CD14-positive monocyte (primary cell): ENCODE results near the gene PSKH1. TPM values are rescaled to one million over a fixed set of nuclear protein-coding genes. Genes with fewer than 3 reads are reported as not detected.
A peak's percentile ranks its signal among the peaks of the same experiment; 100 is the strongest.
"Not testable (repeated sequence)": the region's sequence is repeated elsewhere in the genome, so short reads cannot be mapped to it uniquely, and the experiment has no call there.

Experiments
- DNase-seq, 3 donors: peaks; one replicate each; pipeline ENCODE4 v3.0.0-alpha.2; 2011 to 2022
- H2AFZ ChIP-seq: 2 replicates; pipeline ENCODE4 v1.6.0; 2012; ENCODE audit warnings: mild to moderate bottlenecking, low read depth, low read length, inconsistent platforms; ENCODE audit not compliant: insufficient read depth, poor library complexity, severe bottlenecking
- H3K27ac ChIP-seq, 2 donors: 1 replicate in 1 of 2; 2 replicates in 1 of 2; pipeline ENCODE4 v1.5.1; 2012 to 2013; ENCODE audit warnings: low read length in 2 of 2, control low read depth in 1 of 2, inconsistent platforms in 1 of 2, low read depth in 1 of 2, mild to moderate bottlenecking in 1 of 2
- H3K27me3 ChIP-seq, 2 donors: one replicate each; pipeline versions ENCODE4 v1.6.0 to v1.6.1; 2011 to 2013; ENCODE audit warnings: low read length in 2 of 2; ENCODE audit not compliant: control insufficient read depth in 2 of 2, insufficient read depth in 2 of 2
- H3K36me3 ChIP-seq, 2 donors: replicated peaks in 1 of 2; 1 replicate in 1 of 2; 2 replicates in 1 of 2; pipeline versions ENCODE4 v1.5.1 to v1.6.1; 2012 to 2013; ENCODE audit warnings: low read length in 2 of 2, control low read depth in 1 of 2, inconsistent platforms in 1 of 2, mild to moderate bottlenecking in 1 of 2; ENCODE audit not compliant: insufficient read depth in 2 of 2, control insufficient read depth in 1 of 2
- H3K4me1 ChIP-seq, 2 donors: 1 replicate in 1 of 2; 2 replicates in 1 of 2; pipeline versions ENCODE4 v1.5.1 to v1.6.1; 2012 to 2013; ENCODE audit warnings: low read length in 2 of 2, control low read depth in 1 of 2, inconsistent platforms in 1 of 2, mild to moderate bottlenecking in 1 of 2, moderate library complexity in 1 of 2; ENCODE audit not compliant: insufficient read depth in 2 of 2, control insufficient read depth in 1 of 2
- H3K4me2 ChIP-seq: replicated peaks from 2 replicates; pipeline ENCODE3; 2012; ENCODE audit warnings: low read length, moderate library complexity, mild to moderate bottlenecking; ENCODE audit not compliant: poor library complexity, severe bottlenecking; ENCODE audit errors: extremely low read depth
- H3K4me3 ChIP-seq, 3 experiments: fragments of 200-600 bp in 1 of 3; sonication (generic) in 1 of 3; replicated peaks in 1 of 3; 1 replicate in 2 of 3; 2 replicates in 1 of 3; pipeline ENCODE4 v1.5.1; 2011 to 2013; ENCODE audit warnings: low read length in 3 of 3, mild to moderate bottlenecking in 3 of 3, control low read depth in 2 of 3, low read depth in 2 of 3, inconsistent platforms in 1 of 3, moderate library complexity in 1 of 3
- H3K79me2 ChIP-seq: 2 replicates; pipeline ENCODE4 v1.6.0; 2012; ENCODE audit warnings: mild to moderate bottlenecking, control low read depth, inconsistent platforms, low read length, moderate library complexity; ENCODE audit not compliant: insufficient read depth
- H3K9ac ChIP-seq: 2 replicates; pipeline ENCODE4 v1.6.0; 2017; ENCODE audit warnings: low read length, mild to moderate bottlenecking; ENCODE audit not compliant: insufficient read depth, poor library complexity, severe bottlenecking
- H3K9me3 ChIP-seq, 2 donors: replicated peaks in 1 of 2; 1 replicate in 1 of 2; 2 replicates in 1 of 2; pipeline versions ENCODE4 v1.5.1 to v1.6.1; 2012 to 2013; ENCODE audit warnings: low read length in 2 of 2, control low read depth in 1 of 2; ENCODE audit not compliant: control insufficient read depth in 1 of 2, insufficient read depth in 1 of 2
- H4K20me1 ChIP-seq: 2 replicates; pipeline ENCODE4 v1.6.0; 2012; ENCODE audit warnings: mild to moderate bottlenecking, low read length, control low read depth, moderate library complexity; ENCODE audit not compliant: insufficient read depth
- H3K27ac Mint-ChIP-seq, 7 donors: one replicate each; pipeline ENCODE4 v1.8.0; 2020; ENCODE audit warnings: mild to moderate bottlenecking in 7 of 7, mixed read lengths in 7 of 7, moderate library complexity in 6 of 7, inconsistent platforms in 2 of 7
- H3K27me3 Mint-ChIP-seq, 3 donors: one replicate each; pipeline ENCODE4 v1.8.0; 2021 to 2022; ENCODE audit warnings: low read depth in 3 of 3, mild to moderate bottlenecking in 3 of 3, mixed read lengths in 3 of 3, moderate library complexity in 3 of 3, inconsistent platforms in 1 of 3
- H3K36me3 Mint-ChIP-seq, 2 donors: one replicate each; pipeline ENCODE4 v1.8.0; 2020; ENCODE audit warnings: mixed read lengths in 2 of 2, inconsistent platforms in 1 of 2, mild to moderate bottlenecking in 1 of 2
- H3K4me1 Mint-ChIP-seq: one replicate; pipeline ENCODE4 v1.8.0; 2020; ENCODE audit warnings: mild to moderate bottlenecking, mixed read lengths
- H3K4me3 Mint-ChIP-seq, 2 donors: one replicate each; pipeline ENCODE4 v1.8.0; 2020; ENCODE audit warnings: mild to moderate bottlenecking in 2 of 2, mixed read lengths in 2 of 2, moderate library complexity in 1 of 2
- H3K9me3 Mint-ChIP-seq, 7 donors: one replicate each; pipeline ENCODE4 v1.8.0; 2020 to 2022; ENCODE audit warnings: mixed read lengths in 7 of 7, mild to moderate bottlenecking in 6 of 7, moderate library complexity in 6 of 7, inconsistent platforms in 2 of 7
- WGBS: methylation state at CpG from one replicate; pipeline ENCODE4 v1.1.5; 2013; ENCODE audit warnings: missing lambda C conversion rate; ENCODE audit not compliant: insufficient coverage; 5-methylcytosine and 5-hydroxymethylcytosine counted together
- intact Hi-C, 2 donors: fragments of 100-400 bp; cut with micrococcal nuclease; formaldehyde crosslinking; loops; one replicate each; pipeline versions ENCODE4 v1.15.0 to v1.15.1; 2023
- polyA plus RNA-seq, 3 donors: library from polyadenylated mRNA; depleted of rRNA in 1 of 3; unstranded in 2 of 3; stranded (reverse) in 1 of 3; fragments of 300-500 nt in 2 of 3; fragments of >200 nt in 1 of 3; fragmentation: Illumina TruSeq in 2 of 3; gene quantifications; 1 replicate in 2 of 3; 2 replicates in 1 of 3; pipeline ENCODE4 v1.2.3, GENCODE V29; 2012 to 2021
- TF ChIP-seq, protein P1 (sequence below): fragments of 200-600 bp; IDR thresholded peaks from one replicate; pipeline ENCODE4 v1.8.0; 2022; ENCODE audit warnings: antibody characterized with exemption, mild to moderate bottlenecking

Gene PSKH1
- polyA plus RNA-seq, 3 donors, result 11.0 to 19.7 (median 16.8) TPM

- H3K27me3 Mint-ChIP-seq, result no peaks in the 10 kb centered on the region
- H3K27ac Mint-ChIP-seq, result peak overlapping the region in 3 of 7 donors; percentile 56 to 58 (median 56)
- no peak overlapping the region for H3K4me3 Mint-ChIP-seq
- Histone ChIP-seq H3K9me3 (no peaks in the 10 kb centered on the region), H3K79me2 (peaks cover 72% of the 10 kb centered on the region), H3K4me3 (no peak overlapping the region), H3K27ac (peak overlapping the region in 1 of 2 donors; percentile 59), H3K27me3 (no peaks in the 10 kb centered on the region), H3K4me2 (no peak overlapping the region), H3K36me3 (peaks cover 22 to 55% of the 10 kb centered on the region in 2 donors), H2AFZ (no peak overlapping the region), H4K20me1 (peaks cover 31% of the 10 kb centered on the region), H3K9ac (no peak overlapping the region), H3K4me1 (peaks cover 4 to 12% of the 10 kb centered on the region in 2 donors)
- WGBS, result 96% methylated on average over 3 of the region's 6 CpGs
- peaks cover 0 to 2% (median 0%) of the 10 kb centered on the region in 7 donors for H3K9me3 Mint-ChIP-seq
- TF ChIP-seq, protein P1, sequence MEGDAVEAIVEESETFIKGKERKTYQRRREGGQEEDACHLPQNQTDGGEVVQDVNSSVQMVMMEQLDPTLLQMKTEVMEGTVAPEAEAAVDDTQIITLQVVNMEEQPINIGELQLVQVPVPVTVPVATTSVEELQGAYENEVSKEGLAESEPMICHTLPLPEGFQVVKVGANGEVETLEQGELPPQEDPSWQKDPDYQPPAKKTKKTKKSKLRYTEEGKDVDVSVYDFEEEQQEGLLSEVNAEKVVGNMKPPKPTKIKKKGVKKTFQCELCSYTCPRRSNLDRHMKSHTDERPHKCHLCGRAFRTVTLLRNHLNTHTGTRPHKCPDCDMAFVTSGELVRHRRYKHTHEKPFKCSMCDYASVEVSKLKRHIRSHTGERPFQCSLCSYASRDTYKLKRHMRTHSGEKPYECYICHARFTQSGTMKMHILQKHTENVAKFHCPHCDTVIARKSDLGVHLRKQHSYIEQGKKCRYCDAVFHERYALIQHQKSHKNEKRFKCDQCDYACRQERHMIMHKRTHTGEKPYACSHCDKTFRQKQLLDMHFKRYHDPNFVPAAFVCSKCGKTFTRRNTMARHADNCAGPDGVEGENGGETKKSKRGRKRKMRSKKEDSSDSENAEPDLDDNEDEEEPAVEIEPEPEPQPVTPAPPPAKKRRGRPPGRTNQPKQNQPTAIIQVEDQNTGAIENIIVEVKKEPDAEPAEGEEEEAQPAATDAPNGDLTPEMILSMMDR, result no peak
- peaks cover 35 to 41% of the 10 kb centered on the region in 2 donors for H3K36me3 Mint-ChIP-seq
- no peak for DNase-seq
- peaks cover 23% of the 10 kb centered on the region for H3K4me1 Mint-ChIP-seq
- intact Hi-C loops, result no loop called here
Measured at GRCh38 chr16:67861877-67862276, 31.2 kb upstream of the PSKH1 start.

- no peak overlapping the region for H3K4me2 ChIP-seq
- peaks cover 62% of the 10 kb centered on the region for H3K79me2 ChIP-seq
- H2AFZ ChIP-seq, result no peak overlapping the region
- peaks cover 23 to 65% of the 10 kb centered on the region in 2 donors for H3K36me3 ChIP-seq
- H3K4me3 ChIP-seq, result no peak overlapping the region
- Mint-ChIP-seq H3K36me3 (peaks cover 41 to 50% of the 10 kb centered on the region in 2 donors), H3K27ac (peak overlapping the region in 4 of 7 donors; percentile 39 to 78 (median 62)), H3K4me3 (no peak overlapping the region), H3K27me3 (no peaks in the 10 kb centered on the region), H3K4me1 (peaks cover 12% of the 10 kb centered on the region), H3K9me3 (peaks cover 0 to under 1% (median 0%) of the 10 kb centered on the region in 7 donors)
- H3K4me1 ChIP-seq, result peaks cover 0 to 5% of the 10 kb centered on the region in 2 donors
- no peak overlapping the region for H3K9ac ChIP-seq
- H3K9me3 ChIP-seq, result no peaks in the 10 kb centered on the region
- no peak for DNase-seq
- 97% methylated on average over 7 of the region's 11 CpGs for WGBS
- peaks cover 21% of the 10 kb centered on the region for H4K20me1 ChIP-seq
- intact Hi-C loops, result no loop called here
- H3K27me3 ChIP-seq, result no peaks in the 10 kb centered on the region
- TF ChIP-seq, protein P1, result no peak
- no peak overlapping the region for H3K27ac ChIP-seq
Measured at GRCh38 chr16:67862623-67863583, 30.2 kb upstream of the PSKH1 start.

DNA sequence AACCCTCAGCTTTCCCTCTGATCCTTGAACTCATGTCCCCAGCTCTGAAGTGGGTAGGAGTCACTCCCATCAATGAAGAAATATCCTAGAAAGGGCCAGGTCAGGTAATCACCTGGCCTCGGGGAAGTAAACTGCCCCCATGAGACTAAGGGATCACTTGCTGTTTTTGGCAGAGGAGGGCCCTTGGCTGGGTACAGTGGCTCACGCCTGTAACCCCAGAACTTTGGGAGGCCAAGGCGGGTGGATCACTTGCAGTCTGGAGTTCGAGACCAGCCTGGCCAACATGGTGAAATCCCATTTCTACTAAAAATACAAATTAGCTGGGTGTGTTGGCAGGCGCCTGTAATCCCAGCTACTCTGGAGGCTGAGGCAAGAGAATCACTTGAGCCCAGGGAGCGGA is 29.0 kb upstream of the PSKH1 start:
- WGBS, result 100% methylated on average over 2 of the region's 6 CpGs
- H3K27ac Mint-ChIP-seq, result peak overlapping the region in 2 of 7 donors; percentile 41 to 61
- H2AFZ ChIP-seq, H3K4me1 Mint-ChIP-seq, H3K9me3 Mint-ChIP-seq, DNase-seq, H3K4me1 ChIP-seq, H3K27me3 Mint-ChIP-seq, H3K9ac ChIP-seq, H3K27ac ChIP-seq, H3K4me3 ChIP-seq, H3K4me2 ChIP-seq, H3K4me3 Mint-ChIP-seq, H3K9me3 ChIP-seq, H3K27me3 ChIP-seq, intact Hi-C loops: not testable (repeated sequence)
- peaks cover 42 to 58% of the 10 kb centered on the region in 2 donors for H3K36me3 Mint-ChIP-seq
- Histone ChIP-seq H3K79me2 (peaks cover 51% of the 10 kb centered on the region), H3K36me3 (peaks cover 34 to 77% of the 10 kb centered on the region in 2 donors), H4K20me1 (peaks cover 12% of the 10 kb centered on the region)
